K562 (cell line): ENCODE measurements around the gene INTS12. TPM values are rescaled to one million over a fixed set of nuclear protein-coding genes. Genes with fewer than 3 reads are reported as not detected.

Source experiments
- ATAC-seq: fragments of 200-7000 bp; cut with Tn5 transposase; 3 replicates; pipeline ENCODE4 v1.9.1; 2020; ENCODE audit warnings: moderate library complexity
- BruUV-seq: library from RNA; stranded (reverse); fragments of 400-500 nt; replicated peaks from 2 replicates; lab custom pipeline; 2021; lab: Mats Ljungman, UMichigan
- CTCF ChIA-PET: fragments of 300-600 bp; formaldehyde crosslinking; extraction: SDS; loops from one replicate; lab custom pipeline; 2021; ENCODE audit warnings: low intra/inter-chr PET ratio; lab: Yijun Ruan, JAX
- POLR2A ChIA-PET: fragments of 300-600, 350-650 bp; sonication (Branson Sonifier 250); formaldehyde crosslinking; extraction: SDS; loops from one replicate; lab custom pipeline; 2021; ENCODE audit warnings: antibody characterized with exemption, inconsistent platforms; lab: Yijun Ruan, JAX
- DNase-seq, 4 experiments: peaks; one replicate each; pipeline versions ENCODE4 v3.0.0 to v3.0.0-alpha.2; 2011 to 2018; ENCODE audit warnings: low spot score in 3 of 4, mixed read lengths in 3 of 4; ENCODE audit errors: extremely low read depth in 1 of 4
- FAIRE-seq: peaks from 2 replicates; lab custom pipeline; 2011; peaks lifted over from hg19 to GRCh38; lab: Jason Lieb, UNC
- H2AFZ ChIP-seq: 2 replicates; pipeline ENCODE4 v1.6.0; 2011; ENCODE audit warnings: low read depth, low read length, control low read depth, inconsistent platforms
- H3K27ac ChIP-seq: fragments of 200-600 bp; 3 replicates; pipeline ENCODE4 v1.8.0; 2011; ENCODE audit warnings: low read depth, mild to moderate bottlenecking, control low read depth, inconsistent platforms, low read length, moderate library complexity, mixed read lengths; ENCODE audit errors: extremely low read depth
- H3K27me3 ChIP-seq, 2 experiments: fragments of 300-600 bp in 1 of 2; 2 replicates in 1 of 2; 3 replicates in 1 of 2; pipeline versions ENCODE4 v1.6.0 to v1.8.0; 2011; ENCODE audit warnings: inconsistent platforms in 2 of 2, low read length in 2 of 2, mild to moderate bottlenecking in 1 of 2, mixed read lengths in 1 of 2, moderate library complexity in 1 of 2; ENCODE audit not compliant: control insufficient read depth in 2 of 2, insufficient read depth in 2 of 2
- H3K36me3 ChIP-seq: fragments of 300-600 bp; 3 replicates; pipeline ENCODE4 v1.8.0; 2011; ENCODE audit warnings: mild to moderate bottlenecking, low read length, inconsistent platforms; ENCODE audit not compliant: control insufficient read depth, insufficient read depth
- H3K4me1 ChIP-seq, 2 experiments: fragments of 200-600 bp in 1 of 2; replicated peaks in 1 of 2; 2 replicates in 1 of 2; 3 replicates in 1 of 2; pipeline versions ENCODE4 v1.5.1 to v1.8.0; 2011; ENCODE audit warnings: inconsistent platforms in 2 of 2, low read length in 2 of 2, mild to moderate bottlenecking in 1 of 2, mixed read lengths in 1 of 2, moderate library complexity in 1 of 2; ENCODE audit not compliant: control insufficient read depth in 2 of 2, insufficient read depth in 2 of 2
- H3K4me2 ChIP-seq: 2 replicates; pipeline ENCODE4 v1.6.1; 2011; ENCODE audit warnings: low read length, control low read depth, inconsistent platforms, mixed read lengths; ENCODE audit not compliant: insufficient read depth
- H3K4me3 ChIP-seq: fragments of 200-600 bp; sonication (generic), shearing (Covaris generic); 2 replicates; pipeline ENCODE4 v1.5.1; 2016; ENCODE audit warnings: control low read depth, inconsistent platforms
- H3K79me2 ChIP-seq: fragments of 200-600 bp; 3 replicates; pipeline ENCODE4 v1.8.0; 2011; ENCODE audit warnings: low read length, inconsistent platforms; ENCODE audit not compliant: control insufficient read depth, insufficient read depth
- H3K9ac ChIP-seq, 2 experiments: 2 replicates each; pipeline versions ENCODE4 v1.6.0 to v1.6.1; 2011; ENCODE audit warnings: low read depth in 2 of 2, low read length in 2 of 2, control low read depth in 1 of 2, inconsistent platforms in 1 of 2, mild to moderate bottlenecking in 1 of 2, mixed read lengths in 1 of 2; ENCODE audit not compliant: insufficient read depth in 1 of 2
- H3K9me1 ChIP-seq: one replicate; pipeline ENCODE4 v1.6.0; 2011; ENCODE audit warnings: inconsistent platforms, mild to moderate bottlenecking, low read length, moderate library complexity; ENCODE audit not compliant: control insufficient read depth, insufficient read depth
- H3K9me3 ChIP-seq: replicated peaks from 2 replicates; pipeline ENCODE4 v1.5.1; 2011; ENCODE audit warnings: low read depth, low read length, inconsistent platforms; ENCODE audit not compliant: control insufficient read depth, insufficient read depth
- H4K20me1 ChIP-seq: replicated peaks from 2 replicates; pipeline ENCODE4 v1.6.1; 2011; ENCODE audit warnings: low read length, inconsistent platforms, mixed read lengths; ENCODE audit not compliant: control insufficient read depth, insufficient read depth
- ERF ChIP-seq: fragments of 450-650 bp; formaldehyde crosslinking; IDR thresholded peaks from 2 replicates; pipeline ENCODE4 v1.4.0; 2020; ENCODE audit warnings: mild to moderate bottlenecking, mixed read lengths
- HDAC1 ChIP-seq, 2 experiments: fragments of 450-650 bp; IDR thresholded peaks; 2 replicates each; pipeline ENCODE4 v1.6.1; 2016 to 2017; ENCODE audit warnings: inconsistent platforms in 1 of 2, mild to moderate bottlenecking in 1 of 2, moderate library complexity in 1 of 2
- HINFP ChIP-seq: fragments of 450-650 bp; conservative IDR thresholded peaks from 2 replicates; pipeline ENCODE4 v1.6.1; 2016; ENCODE audit warnings: missing genetic modification characterization, low read depth, mild to moderate bottlenecking, control low read depth, missing compliant biosample characterization
- L3MBTL2 ChIP-seq: fragments of 450-650 bp; IDR thresholded peaks from 2 replicates; pipeline ENCODE4 v1.6.1; 2016; ENCODE audit warnings: mild to moderate bottlenecking, moderate library complexity
- PHF20 ChIP-seq: fragments of 450-650 bp; IDR thresholded peaks from 2 replicates; pipeline ENCODE4 v1.6.1; 2018; ENCODE audit not compliant: partially characterized antibody
- RFX5 ChIP-seq: IDR thresholded peaks from 2 replicates; pipeline ENCODE4 v1.6.1; 2011; ENCODE audit warnings: low read depth, mild to moderate bottlenecking, improper control_type of control experiment, low read length
- TEAD1 ChIP-seq, 2 experiments: fragments of 450-650 bp in 1 of 2; sonication (generic) in 1 of 2; formaldehyde crosslinking; IDR thresholded peaks; 2 replicates each; pipeline versions ENCODE4 v1.4.0 to v1.8.0; 2020 to 2022; ENCODE audit warnings: mild to moderate bottlenecking in 2 of 2, missing genetic modification reagents in 1 of 2
- ZFP30 ChIP-seq: fragments of 250-450 bp; sonication (Bioruptor Pico); IDR thresholded peaks from 2 replicates; pipeline ENCODE4 v1.8.0; 2022; ENCODE audit warnings: moderate library complexity, mild to moderate bottlenecking, inconsistent platforms, borderline replicate concordance
- ZNF24 ChIP-seq: fragments of 450-650 bp; IDR thresholded peaks from 2 replicates; pipeline ENCODE4 v1.6.1; 2016
- ZNF668 ChIP-seq: fragments of 250-450 bp; sonication (Bioruptor Pico); IDR thresholded peaks from 2 replicates; pipeline ENCODE4 v1.8.0; 2022; ENCODE audit warnings: mild to moderate bottlenecking, inconsistent platforms
- WGBS: fragments of 100-300 bp; shearing (Covaris generic); methylation state at CpG from one replicate; pipeline ENCODE4 v1.1.6; 2016; ENCODE audit warnings: low coverage, mixed read lengths; ENCODE audit not compliant: insufficient coverage; ENCODE audit errors: missing lambda C conversion rate; 5-methylcytosine and 5-hydroxymethylcytosine counted together
- in situ Hi-C: fragments of 300-500 bp; cut with MboI; formaldehyde crosslinking; loops from 4 replicates; pipeline ENCODE4 v1.15.0; 2018; ENCODE audit warnings: inconsistent platforms, mixed read lengths
- intact Hi-C: fragments of 100-400 bp; cut with micrococcal nuclease; formaldehyde crosslinking; loops from 2 replicates; pipeline ENCODE4 v1.14.2; 2022
- polyA plus RNA-seq, 8 experiments: library from polyadenylated mRNA; depleted of rRNA in 4 of 8; stranded (reverse) in 5 of 8; unstranded in 3 of 8; fragments of >200 nt; fragmentation: Nextera tagmentation in 2 of 8; fragmentation: Illumina TruSeq in 1 of 8; extraction: Ambion mirVana in 2 of 8; extraction: Trizol in 1 of 8; gene quantifications; 2 replicates each; pipeline versions ENCODE4 v1.2.1 to v1.2.3, GENCODE V29; 2011 to 2014; ENCODE audit warnings: inconsistent platforms in 1 of 8, missing spikeins in 1 of 8
- total RNA-seq, 7 experiments: library from RNA; depleted of rRNA in 6 of 7; stranded (reverse); fragments of >200 nt in 6 of 7; fragmentation: Illumina TruSeq in 2 of 7; extraction: Trizol in 2 of 7; gene quantifications; 2 replicates each; pipeline versions ENCODE4 v1.2.1 to v1.2.3, GENCODE V29; 2011 to 2021; ENCODE audit warnings: low replicate concordance in 1 of 7

INTS12 gene
- total and polyA plus RNA-seq, 9 of the 15 experiments (the other 6 are each of a cell fraction or from before 2014, with no cell fraction given) = 24.5 to 82.9 (median 41.2) TPM

GRCh38 chr4:105634402-105635080 lies 73.9 kb downstream of the INTS12 start:
- ChIA-PET CTCF (no interaction called here), POLR2A (no interaction called here)
- H3K9me3 ChIP-seq = no peaks in the 10 kb centered on the region
- H3K9me1 ChIP-seq = no peaks in the 10 kb centered on the region
- DNase-seq (no peak), ATAC-seq (no peak), FAIRE-seq (no peak)
- no TSS peak for BruUV-seq
- in situ Hi-C loops (no loop called here), intact Hi-C loops (no loop called here)
- no peak overlapping the region for H3K9ac ChIP-seq
- no peaks in the 10 kb centered on the region for H3K4me1 ChIP-seq
- TF ChIP-seq ERF (CRISPR knock-in tag) = no peak
- TF ChIP-seq ZNF24 = no peak
- TF ChIP-seq HINFP = no peak
- no peak for TF ChIP-seq TEAD1 (CRISPR knock-in tag; IDR thresholded peaks at IDR 0.05)
- no peak for TF ChIP-seq L3MBTL2
- TF ChIP-seq RFX5 = no peak
- TF ChIP-seq ZFP30 = no peak
- no peak for TF ChIP-seq PHF20
- no peak for TF ChIP-seq ZNF668
- no peak for TF ChIP-seq HDAC1 (IDR thresholded peaks at IDR 0.05)
- H3K27me3 ChIP-seq = no peaks in the 10 kb centered on the region
- H3K4me2 ChIP-seq = no peak overlapping the region
- no peak overlapping the region for H3K27ac ChIP-seq
- H2AFZ ChIP-seq = no peak overlapping the region
- no peaks in the 10 kb centered on the region for H3K79me2 ChIP-seq
- WGBS = 0% methylated on average over 1 of the region's 1 CpG
- H3K36me3 ChIP-seq = no peaks in the 10 kb centered on the region
- H3K4me3 ChIP-seq = no peak overlapping the region
- H4K20me1 ChIP-seq = no peaks in the 10 kb centered on the region
